Mesendoderm (in vitro differentiated cells): Measurements from ENCODE around the gene POLR1C. TPM values are rescaled to one million over a fixed set of nuclear protein-coding genes. Genes with fewer than 3 reads are reported as not detected.
"Not testable (repeated sequence)": the region's sequence is repeated elsewhere in the genome, so short reads cannot be mapped to it uniquely, and the experiment has no call there.

Experiments
- DNase-seq: peaks from one replicate; pipeline ENCODE4 v3.0.0; 2013
- H2AK5ac ChIP-seq: 2 replicates; pipeline ENCODE4 v1.6.1; 2013; ENCODE audit warnings: low read length, inconsistent platforms
- H2BK120ac ChIP-seq: 2 replicates; pipeline ENCODE4 v1.6.1; 2013; ENCODE audit warnings: low read depth, mild to moderate bottlenecking, low read length, moderate library complexity, mixed read lengths
- H2BK15ac ChIP-seq: replicated peaks from 2 replicates; pipeline ENCODE4 v1.6.1; 2013; ENCODE audit warnings: low read depth, mild to moderate bottlenecking, moderate library complexity
- H2BK5ac ChIP-seq: 2 replicates; pipeline ENCODE4 v1.6.1; 2013; ENCODE audit warnings: low read length, inconsistent platforms
- H3K18ac ChIP-seq: 2 replicates; pipeline ENCODE4 v1.6.1; 2013; ENCODE audit warnings: mild to moderate bottlenecking, low read length, mixed read lengths
- H3K23ac ChIP-seq: one replicate; pipeline ENCODE4 v1.6.1; 2013; ENCODE audit warnings: low read length
- H3K27ac ChIP-seq: 2 replicates; pipeline ENCODE4 v1.5.1; 2013; ENCODE audit warnings: low read depth, mild to moderate bottlenecking, inconsistent platforms, low read length, moderate library complexity
- H3K27me3 ChIP-seq: 2 replicates; pipeline ENCODE4 v1.6.1; 2013; ENCODE audit warnings: low read length, control low read depth, mild to moderate bottlenecking, inconsistent platforms; ENCODE audit not compliant: insufficient read depth, poor library complexity
- H3K36me3 ChIP-seq: 2 replicates; pipeline ENCODE4 v1.6.1; 2013; ENCODE audit warnings: low read length, inconsistent platforms; ENCODE audit not compliant: control insufficient read depth, insufficient read depth
- H3K4ac ChIP-seq: one replicate; pipeline ENCODE4 v1.6.1; 2013; ENCODE audit warnings: low read depth, mild to moderate bottlenecking, low read length, moderate library complexity
- H3K4me1 ChIP-seq: 2 replicates; pipeline ENCODE4 v1.6.1; 2013; ENCODE audit warnings: low read depth, low read length, inconsistent platforms; ENCODE audit not compliant: control insufficient read depth
- H3K4me2 ChIP-seq: 2 replicates; pipeline ENCODE4 v1.6.1; 2013; ENCODE audit warnings: low read length
- H3K4me3 ChIP-seq: 2 replicates; pipeline ENCODE4 v1.5.1; 2013; ENCODE audit warnings: mild to moderate bottlenecking, low read length
- H3K56ac ChIP-seq: one replicate; pipeline ENCODE4 v1.6.1; 2013; ENCODE audit warnings: low read length
- H3K79me1 ChIP-seq: 2 replicates; pipeline ENCODE4 v1.6.1; 2013; ENCODE audit warnings: low read length, inconsistent platforms
- H3K79me2 ChIP-seq: 2 replicates; pipeline ENCODE4 v1.6.1; 2013; ENCODE audit warnings: mild to moderate bottlenecking, low read length; ENCODE audit not compliant: control insufficient read depth, insufficient read depth
- H3K9ac ChIP-seq: 2 replicates; pipeline ENCODE4 v1.6.1; 2013; ENCODE audit warnings: low read length, inconsistent platforms
- H4K5ac ChIP-seq: one replicate; pipeline ENCODE4 v1.6.1; 2013; ENCODE audit warnings: low read length
- H4K8ac ChIP-seq: one replicate; pipeline ENCODE4 v1.6.1; 2013; ENCODE audit warnings: low read depth, mild to moderate bottlenecking, control low read depth, low read length, moderate library complexity
- WGBS: extraction: QIAGEN DNeasy Blood & Tissue Kit; methylation state at CpG from one replicate; pipeline ENCODE4 v1.1.7; 2013; ENCODE audit warnings: low lambda C conversion rate, missing lambda C conversion rate; ENCODE audit not compliant: insufficient coverage; ENCODE audit errors: extremely low coverage; 5-methylcytosine and 5-hydroxymethylcytosine counted together
- polyA plus RNA-seq, 2 experiments: library from polyadenylated mRNA; stranded (reverse); fragments of 200-250 nt; gene quantifications; one replicate each; pipeline ENCODE4 v1.2.3, GENCODE V29; 2013

The POLR1C gene
- polyA plus RNA-seq (2013, experiment 1 of 2): 33.4 TPM
- polyA plus RNA-seq (2013, experiment 2 of 2): 32.0 TPM

GRCh38 chr6:43516697-43517504 lies at the start of gene POLR1C, which contains the start of gene YIPF3:
TSS of gene POLR1C (plus strand) at chr6:43517089. CDS start at chr6:43517110, 21 bp downstream.
TSS of gene YIPF3 (minus strand) at chr6:43516926. CDS start at chr6:43516807, 119 bp downstream.
- Histone ChIP-seq H3K18ac (peak within 1 kb of the TSS; percentile 21), H3K79me2 (peaks cover 34% of the 10 kb centered on the region), H3K27ac (peak within 1 kb of the TSS; percentile 18), H3K23ac (peak within 1 kb of the TSS; percentile 90), H4K8ac (peak within 1 kb of the TSS; percentile 67), H3K4me1 (peaks cover 5% of the 10 kb centered on the region), H3K36me3 (peaks cover 20% of the 10 kb centered on the region), H2BK120ac (no peak within 1 kb of the TSS), H3K4ac (peak within 1 kb of the TSS; percentile 8), H3K4me2 (peak within 1 kb of the TSS; percentile 82), H2AK5ac (no peak within 1 kb of the TSS), H3K56ac (peak within 1 kb of the TSS; percentile 100), H4K5ac (peak within 1 kb of the TSS; percentile 97), H3K4me3 (peak within 1 kb of the TSS; percentile 100), H3K9ac (peak within 1 kb of the TSS; percentile 100), H3K27me3 (no peaks in the 10 kb centered on the region), H3K79me1 (peaks cover 17% of the 10 kb centered on the region), H2BK5ac (peak within 1 kb of the TSS; percentile 51), H2BK15ac (no peak within 1 kb of the TSS)
- WGBS: no CpG with 5 or more reads among the region's 57 CpGs
- DNase-seq: peak; percentile 99

GRCh38 chr6:43467265-43467664 lies 49.6 kb upstream of the POLR1C start:
- H3K79me1 ChIP-seq, H3K4me3 ChIP-seq, H4K5ac ChIP-seq, H2BK15ac ChIP-seq, H2BK120ac ChIP-seq, H3K9ac ChIP-seq, H3K4me2 ChIP-seq, H3K27me3 ChIP-seq, H2BK5ac ChIP-seq, H3K27ac ChIP-seq, H3K23ac ChIP-seq, DNase-seq, H3K18ac ChIP-seq, H3K36me3 ChIP-seq, H3K79me2 ChIP-seq, H3K56ac ChIP-seq, H3K4ac ChIP-seq, H2AK5ac ChIP-seq, H3K4me1 ChIP-seq, H4K8ac ChIP-seq: not testable (repeated sequence)
- no CpG with 5 or more reads among the region's 5 CpGs for WGBS

DNA sequence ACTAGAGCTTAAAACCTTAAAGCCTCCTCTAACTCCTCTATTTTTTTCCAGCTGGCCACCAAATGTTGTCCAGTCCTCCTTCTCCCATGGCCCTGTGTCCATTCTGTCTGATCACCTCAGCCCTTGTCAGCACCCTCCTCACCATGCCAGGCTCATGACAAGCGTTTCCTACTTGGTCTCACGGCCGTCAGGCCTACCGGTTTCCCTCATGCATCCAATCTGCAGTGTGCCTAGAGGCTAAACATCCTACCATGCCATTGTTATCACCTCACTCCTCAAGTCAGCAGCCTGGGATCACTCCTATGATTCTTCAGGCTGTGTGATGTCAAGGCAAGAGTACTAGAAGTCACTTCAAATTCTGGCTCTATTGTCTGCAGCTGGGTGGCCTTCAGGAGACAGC lies 49.1 kb upstream of the POLR1C start:
- no peak overlapping the region for H2BK120ac ChIP-seq
- H3K9ac ChIP-seq: no peak overlapping the region
- no peak overlapping the region for H3K4ac ChIP-seq
- no peak overlapping the region for H4K5ac ChIP-seq
- H3K4me3 ChIP-seq: no peak overlapping the region
- peak; percentile 64 for DNase-seq
- no peak overlapping the region for H2BK5ac ChIP-seq
- no CpG with 5 or more reads among the region's 4 CpGs for WGBS
- H3K79me2 ChIP-seq: no peaks in the 10 kb centered on the region
- no peak overlapping the region for H3K23ac ChIP-seq
- H3K36me3 ChIP-seq: no peaks in the 10 kb centered on the region
- peaks cover 3% of the 10 kb centered on the region for H3K4me1 ChIP-seq
- no peaks in the 10 kb centered on the region for H3K27me3 ChIP-seq
- H2AK5ac ChIP-seq: no peak overlapping the region
- H3K27ac ChIP-seq: no peak overlapping the region
- H3K56ac ChIP-seq: peak overlapping the region; percentile 42
- no peak overlapping the region for H2BK15ac ChIP-seq
- H3K79me1 ChIP-seq: no peaks in the 10 kb centered on the region
- no peak overlapping the region for H3K18ac ChIP-seq
- H3K4me2 ChIP-seq: no peak overlapping the region
- H4K8ac ChIP-seq: no peak overlapping the region

- H3K4me2 ChIP-seq: no peak overlapping the region
- no peak overlapping the region for H3K23ac ChIP-seq
- H3K79me2 ChIP-seq: no peaks in the 10 kb centered on the region
- no peak for DNase-seq
- no peaks in the 10 kb centered on the region for H3K36me3 ChIP-seq
- H3K27me3 ChIP-seq: no peaks in the 10 kb centered on the region
- H4K8ac ChIP-seq: no peak overlapping the region
- WGBS: no CpG with 5 or more reads among the region's 4 CpGs
- no peaks in the 10 kb centered on the region for H3K79me1 ChIP-seq
- H4K5ac ChIP-seq: no peak overlapping the region
- H3K9ac ChIP-seq: no peak overlapping the region
- no peak overlapping the region for H3K18ac ChIP-seq
- no peak overlapping the region for H3K4me3 ChIP-seq
- no peak overlapping the region for H2BK120ac ChIP-seq
- no peak overlapping the region for H2BK5ac ChIP-seq
- H3K4me1 ChIP-seq: peaks cover 3% of the 10 kb centered on the region
- peak overlapping the region; percentile 25 for H3K56ac ChIP-seq
- no peak overlapping the region for H3K27ac ChIP-seq
- no peak overlapping the region for H3K4ac ChIP-seq
- no peak overlapping the region for H2BK15ac ChIP-seq
- no peak overlapping the region for H2AK5ac ChIP-seq
Observed at GRCh38 chr6:43468240-43468639, 48.6 kb upstream of the POLR1C start.

GRCh38 chr6:43468748-43469681 lies 47.9 kb upstream of the POLR1C start:
- no peak overlapping the region for H3K27ac ChIP-seq
- no peaks in the 10 kb centered on the region for H3K79me1 ChIP-seq
- H3K23ac ChIP-seq: no peak overlapping the region
- H3K4me2 ChIP-seq: no peak overlapping the region
- no peak overlapping the region for H3K18ac ChIP-seq
- H4K8ac ChIP-seq: no peak overlapping the region
- peak overlapping the region; percentile 68 for H3K56ac ChIP-seq
- no peaks in the 10 kb centered on the region for H3K79me2 ChIP-seq
- H3K36me3 ChIP-seq: no peaks in the 10 kb centered on the region
- H2BK5ac ChIP-seq: no peak overlapping the region
- H2AK5ac ChIP-seq: no peak overlapping the region
- no peaks in the 10 kb centered on the region for H3K27me3 ChIP-seq
- DNase-seq: peak; percentile 58
- WGBS: no CpG with 5 or more reads among the region's 13 CpGs
- no peak overlapping the region for H3K4ac ChIP-seq
- no peak overlapping the region for H4K5ac ChIP-seq
- no peak overlapping the region for H3K9ac ChIP-seq
- H2BK120ac ChIP-seq: no peak overlapping the region
- no peak overlapping the region for H2BK15ac ChIP-seq
- peaks cover 3% of the 10 kb centered on the region for H3K4me1 ChIP-seq
- H3K4me3 ChIP-seq: no peak overlapping the region
